ENCODE results near the gene PPIL6. TPM values are rescaled to one million over a fixed set of nuclear protein-coding genes. Genes with fewer than 3 reads are reported as not detected.
A peak's percentile ranks its signal among the peaks of the same experiment; 100 is the strongest.

The PPIL6 gene
- total RNA-seq, 1 donor from 2014 or later, result 2.7 TPM

DNA sequence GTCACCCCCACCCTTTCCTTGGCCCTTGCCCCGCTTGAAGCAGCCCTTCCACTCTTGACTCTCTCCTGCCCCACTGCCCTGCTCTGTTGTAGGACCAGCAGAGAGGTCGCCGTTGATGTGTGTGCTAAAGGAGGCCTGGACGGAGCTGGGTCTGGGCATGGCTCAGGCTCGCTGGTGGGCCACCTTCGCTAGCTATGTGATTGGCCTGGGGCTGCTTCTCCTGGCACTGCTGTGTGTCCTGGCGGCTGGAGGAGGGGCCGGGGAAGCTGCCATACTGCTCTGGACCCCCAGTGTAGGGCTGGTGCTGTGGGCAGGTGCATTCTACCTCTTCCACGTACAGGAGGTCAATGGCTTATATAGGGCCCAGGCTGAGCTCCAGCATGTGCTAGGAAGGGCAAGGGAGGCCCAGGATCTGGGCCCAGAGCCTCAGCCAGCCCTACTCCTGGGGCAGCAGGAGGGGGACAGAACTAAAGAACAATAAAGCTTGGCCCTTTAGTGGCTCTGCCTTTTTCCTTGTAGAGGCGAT lies 3.1 kb upstream of the PPIL6 start:
- Mint-ChIP-seq H3K4me1 (ENCODE audit: low read depth) (peaks cover 22% of the 10 kb centered on the region), H3K36me3 (ENCODE audit: low read depth) (peaks cover 18% of the 10 kb centered on the region), H3K27me3 (ENCODE audit: low read depth) (no peaks in the 10 kb centered on the region), H3K4me3 (ENCODE audit: unreplicated experiment) (no peak overlapping the region), H3K27ac (ENCODE audit: unreplicated experiment) (peak overlapping the region; percentile 32), H3K9me3 (ENCODE audit: low read depth) (no peaks in the 10 kb centered on the region)
- no peak for DNase-seq (ENCODE audit: low spot score)
- TF ChIP-seq, protein P1, sequence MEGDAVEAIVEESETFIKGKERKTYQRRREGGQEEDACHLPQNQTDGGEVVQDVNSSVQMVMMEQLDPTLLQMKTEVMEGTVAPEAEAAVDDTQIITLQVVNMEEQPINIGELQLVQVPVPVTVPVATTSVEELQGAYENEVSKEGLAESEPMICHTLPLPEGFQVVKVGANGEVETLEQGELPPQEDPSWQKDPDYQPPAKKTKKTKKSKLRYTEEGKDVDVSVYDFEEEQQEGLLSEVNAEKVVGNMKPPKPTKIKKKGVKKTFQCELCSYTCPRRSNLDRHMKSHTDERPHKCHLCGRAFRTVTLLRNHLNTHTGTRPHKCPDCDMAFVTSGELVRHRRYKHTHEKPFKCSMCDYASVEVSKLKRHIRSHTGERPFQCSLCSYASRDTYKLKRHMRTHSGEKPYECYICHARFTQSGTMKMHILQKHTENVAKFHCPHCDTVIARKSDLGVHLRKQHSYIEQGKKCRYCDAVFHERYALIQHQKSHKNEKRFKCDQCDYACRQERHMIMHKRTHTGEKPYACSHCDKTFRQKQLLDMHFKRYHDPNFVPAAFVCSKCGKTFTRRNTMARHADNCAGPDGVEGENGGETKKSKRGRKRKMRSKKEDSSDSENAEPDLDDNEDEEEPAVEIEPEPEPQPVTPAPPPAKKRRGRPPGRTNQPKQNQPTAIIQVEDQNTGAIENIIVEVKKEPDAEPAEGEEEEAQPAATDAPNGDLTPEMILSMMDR (IDR thresholded peaks at IDR 0.05), result no peak

DNA sequence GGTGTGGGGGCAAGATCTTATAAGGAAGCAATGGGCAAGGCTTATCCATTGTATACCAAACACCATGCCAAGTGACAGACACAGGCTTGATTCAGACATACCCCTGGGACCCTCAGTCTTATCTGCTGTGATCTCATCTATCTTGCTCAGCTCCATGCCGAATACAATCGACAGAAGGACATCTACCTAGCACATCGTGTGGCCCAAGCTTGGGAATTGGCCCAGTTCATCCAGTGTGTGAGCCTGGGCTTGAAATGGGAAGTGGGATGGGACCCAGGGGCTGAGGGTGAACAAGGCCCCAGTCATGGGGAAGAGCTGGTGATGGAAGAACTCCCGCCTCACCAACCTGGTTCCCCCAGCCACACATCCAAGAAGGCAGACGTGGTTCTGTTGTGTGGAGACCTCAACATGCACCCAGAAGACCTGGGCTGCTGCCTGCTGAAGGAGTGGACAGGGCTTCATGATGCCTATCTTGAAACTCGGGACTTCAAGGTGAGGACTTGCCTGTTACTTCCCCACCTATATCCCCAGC lies 2.0 kb upstream of the PPIL6 start:
- DNase-seq (ENCODE audit: low spot score), result no peak
- Mint-ChIP-seq H3K4me1 (ENCODE audit: low read depth) (peaks cover 22% of the 10 kb centered on the region), H3K4me3 (ENCODE audit: unreplicated experiment) (peak overlapping the region; percentile 28), H3K27me3 (ENCODE audit: low read depth) (no peaks in the 10 kb centered on the region), H3K27ac (ENCODE audit: unreplicated experiment) (no peak overlapping the region), H3K9me3 (ENCODE audit: low read depth) (no peaks in the 10 kb centered on the region), H3K36me3 (ENCODE audit: low read depth) (peaks cover 18% of the 10 kb centered on the region)
- TF ChIP-seq, protein P1 (IDR thresholded peaks at IDR 0.05), result no peak

DNA sequence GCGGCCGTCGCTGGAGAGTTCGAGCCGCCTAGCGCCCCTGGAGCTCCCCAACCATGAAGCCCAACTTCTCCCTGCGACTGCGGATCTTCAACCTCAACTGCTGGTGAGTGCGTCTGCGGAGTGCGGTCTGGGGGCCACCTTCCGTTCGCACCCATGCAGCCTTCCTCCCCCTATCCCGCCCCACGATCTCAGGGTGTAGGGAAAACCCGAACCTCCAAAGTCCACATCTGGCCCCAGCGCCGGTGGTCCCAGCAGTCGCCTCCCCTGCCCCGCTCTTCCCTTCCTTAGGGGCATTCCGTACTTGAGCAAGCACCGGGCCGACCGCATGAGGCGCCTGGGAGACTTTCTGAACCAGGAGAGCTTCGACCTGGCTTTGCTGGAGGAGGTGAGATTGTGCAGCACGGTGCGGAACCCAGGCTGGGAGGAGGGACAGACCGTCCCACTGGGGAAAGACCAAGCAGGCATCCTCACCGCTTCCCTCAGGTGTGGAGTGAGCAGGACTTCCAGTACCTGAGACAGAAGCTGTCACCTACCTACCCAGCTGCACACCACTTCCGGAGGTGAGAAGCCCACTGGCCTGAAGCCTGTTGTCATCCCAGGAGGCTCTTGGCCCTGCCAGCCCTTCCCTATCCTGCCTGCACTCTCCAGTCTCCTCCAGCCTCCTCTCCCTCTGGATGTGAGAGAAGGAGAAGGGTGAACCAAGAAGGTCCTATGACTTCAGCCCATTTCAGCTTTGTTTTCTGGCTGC lies 815 bp upstream of the PPIL6 start:
- Mint-ChIP-seq H3K36me3 (ENCODE audit: low read depth) (peaks cover 13% of the 10 kb centered on the region), H3K4me1 (ENCODE audit: low read depth) (peaks cover 22% of the 10 kb centered on the region), H3K9me3 (ENCODE audit: low read depth) (no peaks in the 10 kb centered on the region), H3K27me3 (ENCODE audit: low read depth) (no peaks in the 10 kb centered on the region), H3K4me3 (ENCODE audit: unreplicated experiment) (peak overlapping the region; percentile 92), H3K27ac (ENCODE audit: unreplicated experiment) (peak overlapping the region; percentile 90)
- TF ChIP-seq, protein P1 (IDR thresholded peaks at IDR 0.05), result peak; percentile 63
- DNase-seq (ENCODE audit: low spot score), result no peak

DNA sequence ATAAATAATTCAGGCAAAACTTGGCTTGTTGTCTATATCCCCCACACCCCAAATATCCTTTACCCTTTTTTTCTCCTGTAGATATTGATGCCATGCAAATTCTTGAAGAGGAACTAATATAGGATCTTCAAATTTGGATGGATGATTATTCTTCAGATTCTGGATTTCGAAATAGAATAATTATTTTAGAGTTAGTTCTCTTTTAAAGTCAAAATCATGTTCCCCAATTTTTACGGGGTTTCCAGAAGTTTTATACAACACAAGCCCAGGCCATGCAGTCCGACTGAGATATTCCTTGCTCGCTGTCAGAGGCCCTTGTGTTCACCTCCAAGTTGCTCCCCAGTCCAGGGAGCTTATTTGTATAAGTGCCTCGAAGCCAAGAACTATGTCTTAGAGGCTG lies 4.4 kb downstream of the PPIL6 start:
- H3K4me3 Mint-ChIP-seq (ENCODE audit: unreplicated experiment), result no peak overlapping the region
- peaks cover 6% of the 10 kb centered on the region for H3K4me1 Mint-ChIP-seq (ENCODE audit: low read depth)
- no peak for DNase-seq (ENCODE audit: low spot score)
- H3K36me3 Mint-ChIP-seq (ENCODE audit: low read depth), result no peaks in the 10 kb centered on the region
- H3K27me3 Mint-ChIP-seq (ENCODE audit: low read depth), result no peaks in the 10 kb centered on the region
- no peaks in the 10 kb centered on the region for H3K9me3 Mint-ChIP-seq (ENCODE audit: low read depth)
- TF ChIP-seq, protein P1 (IDR thresholded peaks at IDR 0.05), result no peak
- H3K27ac Mint-ChIP-seq (ENCODE audit: unreplicated experiment), result no peak overlapping the region

DNA sequence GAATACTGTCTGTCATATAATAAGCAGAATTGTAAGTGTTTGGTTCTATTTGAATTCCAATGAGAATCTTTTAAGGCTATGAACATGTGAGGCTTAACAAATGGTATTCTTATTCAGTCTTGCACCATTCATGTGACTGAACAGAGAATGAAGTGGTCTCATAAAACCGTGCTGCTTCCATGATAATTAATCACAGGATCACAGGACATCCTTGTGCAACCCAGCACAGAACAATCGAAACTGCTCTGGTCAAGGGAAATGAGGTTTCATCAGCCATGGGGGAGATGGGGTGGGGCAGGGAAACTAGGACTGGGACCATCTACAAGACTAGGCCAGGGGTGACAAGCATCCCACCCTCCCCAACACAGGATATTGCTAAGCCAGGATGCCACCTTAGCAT lies 6.0 kb downstream of the PPIL6 start:
- Mint-ChIP-seq H3K4me3 (ENCODE audit: unreplicated experiment) (no peak overlapping the region), H3K27me3 (ENCODE audit: low read depth) (no peaks in the 10 kb centered on the region), H3K9me3 (ENCODE audit: low read depth) (no peaks in the 10 kb centered on the region), H3K4me1 (ENCODE audit: low read depth) (no peaks in the 10 kb centered on the region), H3K36me3 (ENCODE audit: low read depth) (no peaks in the 10 kb centered on the region), H3K27ac (ENCODE audit: unreplicated experiment) (no peak overlapping the region)
- no peak for DNase-seq (ENCODE audit: low spot score)
- TF ChIP-seq, protein P1 (IDR thresholded peaks at IDR 0.05), result no peak

All from chondrocyte (in vitro differentiated cells).